ENCODE results near the gene CASK.

GRCh38 chrX:41895826-41896225 lies 27.5 kb downstream of the CASK start:
- no peak for TF ChIP-seq CTCF (IDR thresholded peaks at IDR 0.05; ENCODE audit: poor library complexity)
- no peak for TF ChIP-seq EZH2 (IDR thresholded peaks at IDR 0.05; ENCODE audit: borderline replicate concordance)
- no peak for TF ChIP-seq EZH2phosphoT487 (IDR thresholded peaks at IDR 0.05; ENCODE audit: low read depth, severe bottlenecking, unreplicated experiment)
